GM12874 (cell line): Measurements from ENCODE around the gene EHD1.

ENCODE experiments used
- CTCF ChIP-seq: IDR thresholded peaks from 2 replicates; pipeline ENCODE4 v1.5.1; 2011; ENCODE audit warnings: low read depth, mild to moderate bottlenecking, control low read depth, low read length, moderate library complexity; ENCODE audit not compliant: insufficient read depth

The EHD1 gene

GRCh38 chr11:64835616-64836447 is 42.6 kb downstream of the EHD1 start:
- TF ChIP-seq CTCF, result no peak

GRCh38 chr11:64834723-64835615 is 43.5 kb downstream of the EHD1 start:
- no peak for TF ChIP-seq CTCF

- TF ChIP-seq CTCF, result no peak
Measured at GRCh38 chr11:64834031-64834722, 44.2 kb downstream of the EHD1 start.

- TF ChIP-seq CTCF, result no peak
Measured at GRCh38 chr11:64833509-64833908, 44.9 kb downstream of the EHD1 start.

- no peak for TF ChIP-seq CTCF
Measured at GRCh38 chr11:64833198-64833502, 45.3 kb downstream of the EHD1 start.

- TF ChIP-seq CTCF, result no peak
Measured at GRCh38 chr11:64832467-64833197, 45.8 kb downstream of the EHD1 start.

GRCh38 chr11:64831411-64831891 is 47.0 kb downstream of the EHD1 start:
- TF ChIP-seq CTCF, result no peak
